ENCODE measurements around the gene ATXN1. TPM values are rescaled to one million over a fixed set of nuclear protein-coding genes. Genes with fewer than 3 reads are reported as not detected.

Gene ATXN1
- total RNA-seq, 1 experiment from 2014 or later = 19.7 TPM

DNA sequence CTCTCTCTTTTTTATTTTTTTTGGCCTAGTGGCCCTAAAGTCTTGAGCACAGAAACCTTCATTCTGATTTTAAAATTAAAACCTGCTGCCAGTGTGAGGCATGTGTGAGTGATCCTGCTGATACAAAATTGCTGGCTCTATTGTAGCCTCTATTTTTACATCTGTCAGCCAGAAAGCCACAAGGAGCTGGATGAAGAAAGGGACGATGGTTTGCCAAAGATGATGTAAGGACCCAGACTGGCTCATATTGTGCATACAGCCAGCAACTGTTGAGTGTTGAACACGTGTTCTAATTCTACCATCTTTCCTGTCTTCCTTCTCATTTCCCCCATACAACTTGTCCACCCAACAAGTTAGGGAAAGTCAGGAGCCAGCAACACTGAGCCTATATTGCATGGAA, 40.8 kb upstream of the ATXN1 start:
- Mint-ChIP-seq H3K4me1 (ENCODE audit: low read depth, unreplicated experiment) (peaks cover 28% of the 10 kb centered on the region), H3K4me3 (ENCODE audit: low read depth, unreplicated experiment) (no peak overlapping the region), H3K9me3 (ENCODE audit: low read depth, unreplicated experiment) (no peaks in the 10 kb centered on the region), H3K27ac (ENCODE audit: unreplicated experiment) (no peak overlapping the region), H3K36me3 (ENCODE audit: insufficient read depth, unreplicated experiment) (no peaks in the 10 kb centered on the region), H3K27me3 (ENCODE audit: unreplicated experiment) (no peaks in the 10 kb centered on the region)
- CTCF ChIA-PET = no interaction called here
- DNase-seq = no peak
- no TSS peak for BruUV-seq (replicated peaks)
- intact Hi-C loops (cut with micrococcal nuclease; ENCODE audit: unreplicated experiment) = no loop called here
- no peak for TF ChIP-seq CTCF (IDR thresholded peaks at IDR 0.05; ENCODE audit: unreplicated experiment)

- no peak overlapping the region for H3K4me3 Mint-ChIP-seq (ENCODE audit: low read depth, unreplicated experiment)
- H3K4me1 Mint-ChIP-seq (ENCODE audit: low read depth, unreplicated experiment) = peaks cover 26% of the 10 kb centered on the region
- no peak for DNase-seq
- no peak for TF ChIP-seq CTCF (IDR thresholded peaks at IDR 0.05; ENCODE audit: unreplicated experiment)
- no TSS peak for BruUV-seq (replicated peaks)
- CTCF ChIA-PET = no interaction called here
- H3K9me3 Mint-ChIP-seq (ENCODE audit: low read depth, unreplicated experiment) = no peaks in the 10 kb centered on the region
- H3K27me3 Mint-ChIP-seq (ENCODE audit: unreplicated experiment) = no peaks in the 10 kb centered on the region
- intact Hi-C loops (cut with micrococcal nuclease; ENCODE audit: unreplicated experiment) = no loop called here
- H3K27ac Mint-ChIP-seq (ENCODE audit: unreplicated experiment) = no peak overlapping the region
- no peaks in the 10 kb centered on the region for H3K36me3 Mint-ChIP-seq (ENCODE audit: insufficient read depth, unreplicated experiment)
Measured at GRCh38 chr6:16800942-16801341, 39.7 kb upstream of the ATXN1 start.

GRCh38 chr6:16800341-16800740, 39.1 kb upstream of the ATXN1 start:
- Mint-ChIP-seq H3K4me1 (ENCODE audit: low read depth, unreplicated experiment) (peaks cover 20% of the 10 kb centered on the region), H3K9me3 (ENCODE audit: low read depth, unreplicated experiment) (no peaks in the 10 kb centered on the region), H3K27ac (ENCODE audit: unreplicated experiment) (no peak overlapping the region), H3K36me3 (ENCODE audit: insufficient read depth, unreplicated experiment) (no peaks in the 10 kb centered on the region), H3K4me3 (ENCODE audit: low read depth, unreplicated experiment) (no peak overlapping the region), H3K27me3 (ENCODE audit: unreplicated experiment) (no peaks in the 10 kb centered on the region)
- BruUV-seq (replicated peaks) = no TSS peak
- CTCF ChIA-PET = no interaction called here
- intact Hi-C loops (cut with micrococcal nuclease; ENCODE audit: unreplicated experiment) = no loop called here
- DNase-seq = no peak
- no peak for TF ChIP-seq CTCF (IDR thresholded peaks at IDR 0.05; ENCODE audit: unreplicated experiment)

- H3K36me3 Mint-ChIP-seq (ENCODE audit: insufficient read depth, unreplicated experiment) = no peaks in the 10 kb centered on the region
- CTCF ChIA-PET = no interaction called here
- TF ChIP-seq CTCF (IDR thresholded peaks at IDR 0.05; ENCODE audit: unreplicated experiment) = no peak
- no peaks in the 10 kb centered on the region for H3K27me3 Mint-ChIP-seq (ENCODE audit: unreplicated experiment)
- H3K9me3 Mint-ChIP-seq (ENCODE audit: low read depth, unreplicated experiment) = no peaks in the 10 kb centered on the region
- no peak overlapping the region for H3K27ac Mint-ChIP-seq (ENCODE audit: unreplicated experiment)
- H3K4me1 Mint-ChIP-seq (ENCODE audit: low read depth, unreplicated experiment) = peaks cover 20% of the 10 kb centered on the region
- intact Hi-C loops (cut with micrococcal nuclease; ENCODE audit: unreplicated experiment) = no loop called here
- no TSS peak for BruUV-seq (replicated peaks)
- H3K4me3 Mint-ChIP-seq (ENCODE audit: low read depth, unreplicated experiment) = no peak overlapping the region
- no peak for DNase-seq
Measured at GRCh38 chr6:16799279-16800193, 38.3 kb upstream of the ATXN1 start.

All from Calu3 (cell line).